Measurements from ENCODE around the gene FHIT.

DNA sequence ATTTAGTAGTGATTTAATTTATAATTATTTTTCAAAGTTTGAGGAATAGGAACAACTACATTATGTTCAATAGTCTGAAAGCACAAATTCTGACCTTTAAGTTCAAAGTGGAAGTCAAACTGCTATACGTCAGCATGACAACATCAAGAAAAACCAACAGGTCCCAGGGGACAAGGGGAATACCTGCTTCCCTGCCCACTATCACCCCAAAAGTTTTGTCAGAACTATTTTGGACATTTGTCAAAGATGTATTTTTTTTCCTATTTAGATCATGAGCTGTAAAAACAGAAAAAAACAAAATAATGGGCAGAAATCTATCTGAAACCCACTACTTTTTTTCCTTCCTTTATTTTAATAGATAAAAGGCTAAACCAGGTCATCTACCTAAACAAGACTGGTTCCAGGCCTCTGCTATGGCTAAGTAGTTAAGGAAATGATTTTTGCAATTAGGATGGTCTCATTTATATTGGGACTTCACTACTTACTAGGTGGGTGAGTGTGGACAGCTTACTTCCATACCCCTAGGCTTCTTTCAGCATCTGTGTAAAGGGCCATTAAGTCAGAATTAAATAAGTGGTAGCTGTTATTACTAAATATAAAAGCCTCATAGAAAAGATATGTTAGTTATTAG lies 746.3 kb downstream of the FHIT start:
- TF ChIP-seq GATA2 (IDR thresholded peaks at IDR 0.05; ENCODE audit: low read depth, low read length), result no peak
- no peak for TF ChIP-seq GATA3 (IDR thresholded peaks at IDR 0.05; ENCODE audit: low read depth, low read length)

Data from SH-SY5Y (cell line).